Neuronal stem cell (in vitro differentiated cells): ENCODE measurements around the gene SLC5A1.

ENCODE experiments used
- DNase-seq: peaks from one replicate; pipeline ENCODE4 v3.0.0-alpha.2; 2013; ENCODE audit warnings: low spot score
- H2AFZ ChIP-seq: one replicate; pipeline ENCODE4 v1.6.1; 2013; ENCODE audit warnings: mild to moderate bottlenecking, low read length, inconsistent platforms
- H2AK5ac ChIP-seq: 2 replicates; pipeline ENCODE4 v1.6.1; 2013; ENCODE audit warnings: low read depth, mild to moderate bottlenecking, inconsistent platforms, low read length, moderate library complexity, mixed read lengths
- H2BK120ac ChIP-seq: 2 replicates; pipeline ENCODE4 v1.6.1; 2013; ENCODE audit warnings: low read depth, mild to moderate bottlenecking, inconsistent platforms, low read length, moderate library complexity, mixed read lengths
- H2BK12ac ChIP-seq: one replicate; pipeline ENCODE4 v1.6.1; 2013; ENCODE audit warnings: low read length, inconsistent platforms
- H2BK15ac ChIP-seq: 2 replicates; pipeline ENCODE4 v1.6.1; 2013; ENCODE audit warnings: mild to moderate bottlenecking, low read length, inconsistent platforms, mixed read lengths
- H2BK5ac ChIP-seq: one replicate; pipeline ENCODE4 v1.6.1; 2013; ENCODE audit warnings: inconsistent platforms, mild to moderate bottlenecking, low read length, moderate library complexity
- H3K14ac ChIP-seq: one replicate; pipeline ENCODE4 v1.6.1; 2013; ENCODE audit warnings: low read length, inconsistent platforms
- H3K18ac ChIP-seq: 2 replicates; pipeline ENCODE4 v1.6.1; 2013; ENCODE audit warnings: low read length, inconsistent platforms
- H3K23ac ChIP-seq: 2 replicates; pipeline ENCODE4 v1.6.1; 2013; ENCODE audit warnings: low read depth, mild to moderate bottlenecking, mixed read lengths, low read length, inconsistent platforms; ENCODE audit not compliant: poor library complexity
- H3K27ac ChIP-seq: replicated peaks from 3 replicates; pipeline ENCODE4 v1.5.1; 2013; ENCODE audit warnings: low read length, inconsistent platforms
- H3K27me3 ChIP-seq, 3 experiments: 2 replicates each; pipeline ENCODE4 v1.6.1; 2013; ENCODE audit warnings: low read length in 3 of 3, mild to moderate bottlenecking in 2 of 3, inconsistent platforms in 1 of 3, low read depth in 1 of 3, mixed read lengths in 1 of 3, moderate library complexity in 1 of 3; ENCODE audit not compliant: control insufficient read depth in 3 of 3, insufficient read depth in 3 of 3
- H3K36me3 ChIP-seq, 2 donors: replicated peaks in 1 of 2; 2 replicates each; pipeline ENCODE4 v1.6.1; 2013; ENCODE audit warnings: low read length in 2 of 2; ENCODE audit not compliant: control insufficient read depth in 2 of 2, insufficient read depth in 2 of 2
- H3K4ac ChIP-seq: 2 replicates; pipeline ENCODE4 v1.6.1; 2013; ENCODE audit warnings: inconsistent platforms, mild to moderate bottlenecking, low read length, moderate library complexity
- H3K4me1 ChIP-seq, 2 donors: 1 replicate in 1 of 2; 2 replicates in 1 of 2; pipeline ENCODE4 v1.6.1; 2013; ENCODE audit warnings: low read length in 2 of 2, low read depth in 1 of 2; ENCODE audit not compliant: control insufficient read depth in 2 of 2, insufficient read depth in 1 of 2
- H3K4me2 ChIP-seq: one replicate; pipeline ENCODE4 v1.6.1; 2013; ENCODE audit warnings: mild to moderate bottlenecking, low read length, inconsistent platforms; ENCODE audit not compliant: insufficient read depth, poor library complexity, severe bottlenecking
- H3K4me3 ChIP-seq, 2 donors: 2 replicates each; pipeline ENCODE4 v1.5.1; 2013; ENCODE audit warnings: low read length in 2 of 2, mild to moderate bottlenecking in 2 of 2, inconsistent platforms in 1 of 2, moderate library complexity in 1 of 2
- H3K79me1 ChIP-seq: one replicate; pipeline ENCODE4 v1.6.1; 2013; ENCODE audit warnings: low read depth, mild to moderate bottlenecking, inconsistent platforms, low read length, moderate library complexity
- H3K9ac ChIP-seq: one replicate; pipeline ENCODE4 v1.6.1; 2013; ENCODE audit warnings: mild to moderate bottlenecking, low read depth, low read length, inconsistent platforms; ENCODE audit not compliant: poor library complexity
- H3K9me3 ChIP-seq, 2 donors: replicated peaks in 1 of 2; 2 replicates each; pipeline versions ENCODE3 to v1.6.1; 2013; ENCODE audit warnings: low read length in 2 of 2, mild to moderate bottlenecking in 2 of 2, inconsistent platforms in 1 of 2, low read depth in 1 of 2, mixed read lengths in 1 of 2, moderate library complexity in 1 of 2; ENCODE audit not compliant: control insufficient read depth in 2 of 2, insufficient read depth in 1 of 2
- H4K8ac ChIP-seq: one replicate; pipeline ENCODE4 v1.6.1; 2013; ENCODE audit warnings: low read depth, mild to moderate bottlenecking, inconsistent platforms, low read length, moderate library complexity
- H4K91ac ChIP-seq: one replicate; pipeline ENCODE4 v1.6.1; 2013; ENCODE audit warnings: low read length, low read depth, mild to moderate bottlenecking, inconsistent platforms; ENCODE audit not compliant: poor library complexity
- WGBS, 2 donors: extraction: QIAGEN DNeasy Blood & Tissue Kit; methylation state at CpG; one replicate each; pipeline ENCODE4 v1.1.7; 2013; ENCODE audit warnings: missing lambda C conversion rate in 2 of 2, mixed read lengths in 1 of 2; ENCODE audit not compliant: insufficient read length in 2 of 2, insufficient replicate concordance in 1 of 2; ENCODE audit errors: extremely low coverage in 2 of 2; 5-methylcytosine and 5-hydroxymethylcytosine counted together

SLC5A1 gene

DNA sequence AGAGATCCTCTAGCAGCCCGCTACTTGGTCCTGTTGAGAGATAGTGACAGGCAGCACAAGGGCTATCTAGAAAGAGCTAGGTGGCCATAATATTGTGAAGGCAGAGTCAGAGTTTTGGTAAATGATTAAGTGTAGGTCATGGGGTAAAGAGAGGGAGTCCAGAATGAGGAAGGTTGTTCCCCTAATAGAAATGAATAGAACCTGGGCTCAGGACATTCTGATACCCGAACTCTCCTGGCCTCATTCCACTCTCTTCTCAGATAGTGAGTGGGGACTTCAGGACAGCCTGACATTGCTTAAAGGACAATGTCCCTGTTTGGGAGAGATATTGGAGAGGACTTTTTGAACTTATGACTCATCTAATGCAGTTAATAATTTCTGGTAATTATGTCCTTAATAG, 20.6 kb downstream of the SLC5A1 start:
- no peak overlapping the region for H4K91ac ChIP-seq
- H3K27ac ChIP-seq, result no peak overlapping the region
- no CpG with 5 or more reads among the region's 2 CpGs for WGBS, 2 donors
- H2BK120ac ChIP-seq, result no peak overlapping the region
- no peak overlapping the region for H2BK15ac ChIP-seq
- H4K8ac ChIP-seq, result no peak overlapping the region
- DNase-seq, result no peak
- no peak overlapping the region for H2BK12ac ChIP-seq
- no peak overlapping the region for H2AK5ac ChIP-seq
- H3K18ac ChIP-seq, result no peak overlapping the region
- H2BK5ac ChIP-seq, result no peak overlapping the region
- peaks cover 0 to 3% of the 10 kb centered on the region in 2 donors for H3K4me1 ChIP-seq
- H3K4me2 ChIP-seq, result no peak overlapping the region
- H3K9me3 ChIP-seq, result no peaks in the 10 kb centered on the region
- no peaks in the 10 kb centered on the region for H3K79me1 ChIP-seq
- no peaks in the 10 kb centered on the region for H3K36me3 ChIP-seq
- H2AFZ ChIP-seq, result no peak overlapping the region
- H3K23ac ChIP-seq, result no peak overlapping the region
- H3K27me3 ChIP-seq, result peaks cover 0 to 15% (median 0%) of the 10 kb centered on the region in 3 experiments
- no peak overlapping the region for H3K4me3 ChIP-seq
- no peak overlapping the region for H3K9ac ChIP-seq
- H3K4ac ChIP-seq, result no peak overlapping the region
- H3K14ac ChIP-seq, result no peak overlapping the region

DNA sequence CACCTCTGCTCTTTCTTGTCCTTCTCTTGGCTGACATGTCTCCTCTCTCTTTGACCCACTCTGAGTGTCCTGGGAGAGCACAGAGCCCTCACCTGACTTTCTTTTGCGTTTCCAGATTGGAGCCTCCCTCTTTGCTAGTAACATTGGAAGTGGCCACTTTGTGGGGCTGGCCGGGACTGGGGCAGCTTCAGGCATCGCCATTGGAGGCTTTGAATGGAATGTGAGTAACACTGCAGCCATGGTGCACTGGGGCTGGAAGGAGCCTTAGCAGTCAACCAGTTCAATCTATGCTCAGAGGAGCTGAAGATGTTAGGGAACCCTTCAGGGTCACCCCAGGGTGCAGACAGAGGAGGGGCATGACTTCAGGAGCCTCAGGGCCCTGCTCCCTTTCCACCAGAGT, 23.8 kb downstream of the SLC5A1 start:
- no peak overlapping the region for H2AK5ac ChIP-seq
- no peak overlapping the region for H3K14ac ChIP-seq
- no peak overlapping the region for H4K91ac ChIP-seq

DNA sequence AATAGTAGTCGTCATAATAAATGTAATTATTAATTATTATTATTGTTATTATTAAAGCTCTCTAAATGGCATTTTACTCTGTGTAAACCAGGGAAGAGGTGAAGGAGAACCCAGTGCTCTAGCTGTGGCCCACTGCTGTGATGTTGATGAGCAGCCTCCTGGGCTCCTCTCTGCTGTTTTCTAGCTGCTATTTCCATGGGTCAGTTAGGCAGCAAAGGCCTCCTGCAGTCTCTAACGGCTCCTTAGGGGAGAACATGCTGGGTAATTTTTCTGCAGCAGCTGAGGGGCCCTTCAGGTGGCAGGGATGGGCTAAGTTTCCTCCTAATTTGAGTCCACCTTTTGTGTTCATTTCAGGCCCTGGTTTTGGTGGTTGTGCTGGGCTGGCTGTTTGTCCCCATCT, 24.6 kb downstream of the SLC5A1 start:
- Histone ChIP-seq H3K4me3 (no peak overlapping the region), H3K4me1 (no peaks in the 10 kb centered on the region), H3K27me3 (peaks cover 0 to 11% (median 0%) of the 10 kb centered on the region in 3 experiments), H2BK5ac (no peak overlapping the region), H3K4ac (no peak overlapping the region), H4K91ac (no peak overlapping the region), H2BK12ac (no peak overlapping the region), H2BK120ac (no peak overlapping the region), H3K9me3 (no peaks in the 10 kb centered on the region), H3K79me1 (no peaks in the 10 kb centered on the region), H3K18ac (no peak overlapping the region), H4K8ac (no peak overlapping the region), H3K23ac (no peak overlapping the region), H3K27ac (no peak overlapping the region), H3K36me3 (no peaks in the 10 kb centered on the region), H3K9ac (no peak overlapping the region), H3K14ac (no peak overlapping the region), H2BK15ac (no peak overlapping the region), H2AFZ (no peak overlapping the region), H3K4me2 (no peak overlapping the region), H2AK5ac (no peak overlapping the region)
- WGBS, 2 donors, result no CpG with 5 or more reads among the region's 2 CpGs
- no peak for DNase-seq

More for the DNA sequence above, 23.8 kb downstream of the SLC5A1 start:
- no peaks in the 10 kb centered on the region for H3K4me1 ChIP-seq
- no peak overlapping the region for H3K23ac ChIP-seq
- H3K27me3 ChIP-seq, result peaks cover 0 to 11% (median 0%) of the 10 kb centered on the region in 3 experiments
- no peak overlapping the region for H2BK12ac ChIP-seq
- no CpG with 5 or more reads among the region's 3 CpGs for WGBS, 2 donors
- H2AFZ ChIP-seq, result no peak overlapping the region
- no peak overlapping the region for H2BK15ac ChIP-seq
- no peaks in the 10 kb centered on the region for H3K36me3 ChIP-seq
- H3K9ac ChIP-seq, result no peak overlapping the region
- H2BK5ac ChIP-seq, result no peak overlapping the region
- H3K27ac ChIP-seq, result no peak overlapping the region
- no peak overlapping the region for H3K4me3 ChIP-seq
- no peak for DNase-seq
- no peak overlapping the region for H3K18ac ChIP-seq
- no peaks in the 10 kb centered on the region for H3K9me3 ChIP-seq
- H2BK120ac ChIP-seq, result no peak overlapping the region
- no peak overlapping the region for H3K4me2 ChIP-seq
- H3K4ac ChIP-seq, result no peak overlapping the region
- no peak overlapping the region for H4K8ac ChIP-seq
- no peaks in the 10 kb centered on the region for H3K79me1 ChIP-seq

DNA sequence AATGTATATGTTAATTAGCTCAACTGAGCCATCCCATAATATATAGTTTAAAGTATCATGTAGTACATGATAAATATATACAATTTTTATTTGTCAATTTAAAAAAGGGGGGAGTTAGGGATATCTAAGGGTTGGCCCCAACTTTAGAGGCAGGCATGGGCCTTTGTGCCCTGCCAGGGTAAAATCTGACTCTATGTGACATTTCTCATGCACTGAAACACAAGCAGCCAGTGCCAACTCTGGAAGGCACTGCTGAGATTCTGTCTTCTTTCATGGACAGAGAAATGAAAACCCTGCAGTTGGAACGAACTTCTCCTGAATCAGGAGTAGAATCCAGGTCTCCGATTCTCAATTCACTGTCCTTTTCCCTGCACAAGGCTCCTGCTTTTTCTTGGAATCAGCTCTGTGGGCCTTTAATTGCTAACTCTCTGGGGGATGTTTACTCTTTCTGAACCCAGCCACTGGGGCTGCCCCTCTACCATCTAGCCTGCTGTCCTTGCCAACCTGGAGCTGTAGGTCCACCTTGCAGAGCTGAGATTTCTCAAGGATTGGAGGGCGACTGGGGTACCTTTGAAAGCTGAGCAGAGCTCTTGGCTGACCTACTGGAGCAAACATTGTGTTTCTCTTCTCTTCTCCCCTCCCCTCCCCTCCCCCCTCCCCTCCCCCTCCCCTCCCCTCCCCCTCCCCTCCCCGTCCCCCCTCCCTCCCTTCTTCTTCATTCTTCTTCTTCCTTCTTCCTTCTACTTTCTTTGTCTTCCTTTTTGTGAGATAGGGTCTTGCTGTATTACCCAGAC, 26.7 kb downstream of the SLC5A1 start:
- no peak overlapping the region for H3K23ac ChIP-seq
- no peak overlapping the region for H2BK15ac ChIP-seq
- no peak overlapping the region for H3K4me2 ChIP-seq
- no peak overlapping the region for H2BK12ac ChIP-seq
- H3K14ac ChIP-seq, result no peak overlapping the region
- peaks cover 0 to 11% (median 0%) of the 10 kb centered on the region in 3 experiments for H3K27me3 ChIP-seq
- no peak overlapping the region for H4K8ac ChIP-seq
- H3K36me3 ChIP-seq, result no peaks in the 10 kb centered on the region
- no peak overlapping the region for H3K4me3 ChIP-seq
- no peak overlapping the region for H2AFZ ChIP-seq
- H2AK5ac ChIP-seq, result no peak overlapping the region
- no peak overlapping the region for H3K27ac ChIP-seq
- H3K9ac ChIP-seq, result no peak overlapping the region
- no peak for DNase-seq
- no peak overlapping the region for H2BK5ac ChIP-seq
- no peak overlapping the region for H4K91ac ChIP-seq
- no peak overlapping the region for H3K18ac ChIP-seq
- H3K4me1 ChIP-seq, result peaks cover 0 to 2% of the 10 kb centered on the region in 2 donors
- H3K9me3 ChIP-seq, result no peaks in the 10 kb centered on the region
- no peaks in the 10 kb centered on the region for H3K79me1 ChIP-seq
- H3K4ac ChIP-seq, result no peak overlapping the region
- no peak overlapping the region for H2BK120ac ChIP-seq
- no CpG with 5 or more reads among the region's 4 CpGs for WGBS, 2 donors
